ENCODE results near the gene UBASH3B.

UBASH3B gene

GRCh38 chr11:122791411-122791810 lies 135.9 kb downstream of the UBASH3B start:
- no peak overlapping the region for H3K4me3 ChIP-seq (ENCODE audit: low read depth, low read length)

GRCh38 chr11:122791836-122792235 lies 136.3 kb downstream of the UBASH3B start:
- no peak for DNase-seq (ENCODE audit: low read depth)
- H3K4me3 ChIP-seq (ENCODE audit: low read depth, low read length): no peak overlapping the region
- no peak for TF ChIP-seq MAX (IDR thresholded peaks at IDR 0.05; ENCODE audit: low read depth, low read length)
- no peak for TF ChIP-seq CTCF (IDR thresholded peaks at IDR 0.05; ENCODE audit: low read depth, low read length)
- TF ChIP-seq POLR2A (IDR thresholded peaks at IDR 0.05; ENCODE audit: extremely low read depth, insufficient read length): no peak
- no peak for TF ChIP-seq MYC (IDR thresholded peaks at IDR 0.05; ENCODE audit: low read depth, low read length)

More at GRCh38 chr11:122791411-122791810, 135.9 kb downstream of the UBASH3B start:
- DNase-seq (ENCODE audit: low read depth): peak; percentile 25
- no peak for TF ChIP-seq MAX (IDR thresholded peaks at IDR 0.05; ENCODE audit: low read depth, low read length)
- TF ChIP-seq POLR2A (IDR thresholded peaks at IDR 0.05; ENCODE audit: extremely low read depth, insufficient read length): no peak
- no peak for TF ChIP-seq MYC (IDR thresholded peaks at IDR 0.05; ENCODE audit: low read depth, low read length)
- TF ChIP-seq CTCF (IDR thresholded peaks at IDR 0.05; ENCODE audit: low read depth, low read length): no peak

- no peak for DNase-seq (ENCODE audit: low read depth)
- TF ChIP-seq CTCF (IDR thresholded peaks at IDR 0.05; ENCODE audit: low read depth, low read length) (no peak), MAX (IDR thresholded peaks at IDR 0.05; ENCODE audit: low read depth, low read length) (no peak), POLR2A (IDR thresholded peaks at IDR 0.05; ENCODE audit: extremely low read depth, insufficient read length) (no peak), MYC (IDR thresholded peaks at IDR 0.05; ENCODE audit: low read depth, low read length) (no peak)
These were observed 138.0 kb downstream of the UBASH3B start for GRCh38 chr11:122793515-122793914.

GRCh38 chr11:122795307-122795706 lies 139.8 kb downstream of the UBASH3B start:
- DNase-seq (ENCODE audit: low read depth): no peak
- TF ChIP-seq CTCF (IDR thresholded peaks at IDR 0.05; ENCODE audit: low read depth, low read length): no peak
- no peak for TF ChIP-seq MYC (IDR thresholded peaks at IDR 0.05; ENCODE audit: low read depth, low read length)
- TF ChIP-seq MAX (IDR thresholded peaks at IDR 0.05; ENCODE audit: low read depth, low read length): no peak
- no peak for TF ChIP-seq POLR2A (IDR thresholded peaks at IDR 0.05; ENCODE audit: extremely low read depth, insufficient read length)
- no peak overlapping the region for H3K4me3 ChIP-seq (ENCODE audit: low read depth, low read length)

More at GRCh38 chr11:122793515-122793914, 138.0 kb downstream of the UBASH3B start:
- no peak overlapping the region for H3K4me3 ChIP-seq (ENCODE audit: low read depth, low read length)

GRCh38 chr11:122796128-122796717 lies 140.7 kb downstream of the UBASH3B start:
- H3K4me3 ChIP-seq (ENCODE audit: low read depth, low read length): no peak overlapping the region
- peak; percentile 68 for DNase-seq (ENCODE audit: low read depth)
- peak; percentile 99 for TF ChIP-seq CTCF (IDR thresholded peaks at IDR 0.05; ENCODE audit: low read depth, low read length)
- no peak for TF ChIP-seq MYC (IDR thresholded peaks at IDR 0.05; ENCODE audit: low read depth, low read length)
- TF ChIP-seq POLR2A (IDR thresholded peaks at IDR 0.05; ENCODE audit: extremely low read depth, insufficient read length): no peak
